Hepatocyte (in vitro differentiated cells): Measurements from ENCODE around the gene TCF4. TPM values are rescaled to one million over a fixed set of nuclear protein-coding genes. Genes with fewer than 3 reads are reported as not detected.

ENCODE experiments used
- DNase-seq: peaks from one replicate; pipeline ENCODE4 v3.0.0-alpha.2; 2016; ENCODE audit warnings: low spot score
- H2AFZ ChIP-seq: fragments of 200-600 bp; sonication (generic); 2 replicates; pipeline ENCODE4 v1.6.0; 2016; ENCODE audit warnings: antibody characterized with exemption, mild to moderate bottlenecking
- H3K27ac ChIP-seq: fragments of 200-600 bp; sonication (generic); 2 replicates; pipeline ENCODE4 v1.5.1; 2016; ENCODE audit warnings: mild to moderate bottlenecking
- H3K27me3 ChIP-seq: fragments of 200-600 bp; sonication (generic); 2 replicates; pipeline ENCODE4 v1.6.1; 2016
- H3K36me3 ChIP-seq: fragments of 200-600 bp; sonication (generic); replicated peaks from 2 replicates; pipeline ENCODE4 v1.5.1; 2016; ENCODE audit warnings: low read depth; ENCODE audit not compliant: insufficient read depth
- H3K4me1 ChIP-seq: fragments of 200-600 bp; sonication (generic); 2 replicates; pipeline ENCODE4 v1.5.1; 2016; ENCODE audit warnings: mild to moderate bottlenecking, moderate library complexity; ENCODE audit not compliant: insufficient read depth
- H3K4me2 ChIP-seq: fragments of 200-600 bp; sonication (generic); 2 replicates; pipeline ENCODE4 v1.6.0; 2016
- H3K4me3 ChIP-seq: fragments of 200-600 bp; sonication (generic); 2 replicates; pipeline ENCODE4 v1.5.1; 2016; ENCODE audit warnings: mild to moderate bottlenecking
- H3K79me2 ChIP-seq: fragments of 200-600 bp; sonication (generic); 2 replicates; pipeline ENCODE4 v1.6.0; 2017; ENCODE audit warnings: mild to moderate bottlenecking
- H3K9me2 ChIP-seq: fragments of 200-600 bp; sonication (generic); replicated peaks from 2 replicates; pipeline ENCODE4 v1.6.0; 2017; ENCODE audit warnings: mild to moderate bottlenecking; ENCODE audit not compliant: insufficient read depth
- H3K9me3 ChIP-seq: fragments of 200-600 bp; sonication (generic); 2 replicates; pipeline ENCODE4 v1.5.1; 2016; ENCODE audit warnings: low read depth, mild to moderate bottlenecking
- H4K20me1 ChIP-seq: fragments of 200-600 bp; sonication (generic); 2 replicates; pipeline ENCODE4 v1.6.0; 2016; ENCODE audit warnings: mild to moderate bottlenecking; ENCODE audit not compliant: insufficient read depth, poor library complexity, severe bottlenecking
- EZH2 ChIP-seq: fragments of 200-600 bp; sonication (generic); IDR thresholded peaks from 2 replicates; pipeline ENCODE4 v1.6.1; 2016; ENCODE audit warnings: antibody characterized with exemption, mild to moderate bottlenecking, borderline replicate concordance
- EZH2phosphoT487 ChIP-seq: fragments of 200-600 bp; sonication (generic); IDR thresholded peaks from one replicate; pipeline ENCODE4 v1.6.1; 2018; ENCODE audit warnings: antibody characterized with exemption, mild to moderate bottlenecking, low read depth, moderate library complexity; ENCODE audit not compliant: unreplicated experiment, severe bottlenecking
- whole genome bisulfite sequencing: methylation state at CpG from one replicate; pipeline ENCODE4 v1.1.6; 2016; ENCODE audit warnings: low lambda C conversion rate; ENCODE audit errors: missing lambda C conversion rate; 5-methylcytosine and 5-hydroxymethylcytosine counted together
- polyA plus RNA-seq: library from polyadenylated mRNA; unstranded; fragments of >200 nt; fragmentation: Nextera tagmentation; extraction: Ambion mirVana; gene quantifications from 2 replicates; pipeline ENCODE4 v1.2.1, GENCODE V29; 2016
- total RNA-seq: library from RNA; depleted of rRNA; stranded (reverse); fragments of >200 nt; gene quantifications from 2 replicates; pipeline ENCODE4 v1.2.3, GENCODE V29; 2014
- TF ChIP-seq, protein P1 (sequence below): fragments of 200-600 bp; sonication (generic); IDR thresholded peaks from 2 replicates; pipeline ENCODE4 v1.5.1; 2016; ENCODE audit warnings: antibody characterized with exemption, mild to moderate bottlenecking; ENCODE audit not compliant: poor library complexity

TCF4 gene
- total and polyA plus RNA-seq, 2 experiments from 2014 or later: 40.5 to 65.2 TPM

DNA sequence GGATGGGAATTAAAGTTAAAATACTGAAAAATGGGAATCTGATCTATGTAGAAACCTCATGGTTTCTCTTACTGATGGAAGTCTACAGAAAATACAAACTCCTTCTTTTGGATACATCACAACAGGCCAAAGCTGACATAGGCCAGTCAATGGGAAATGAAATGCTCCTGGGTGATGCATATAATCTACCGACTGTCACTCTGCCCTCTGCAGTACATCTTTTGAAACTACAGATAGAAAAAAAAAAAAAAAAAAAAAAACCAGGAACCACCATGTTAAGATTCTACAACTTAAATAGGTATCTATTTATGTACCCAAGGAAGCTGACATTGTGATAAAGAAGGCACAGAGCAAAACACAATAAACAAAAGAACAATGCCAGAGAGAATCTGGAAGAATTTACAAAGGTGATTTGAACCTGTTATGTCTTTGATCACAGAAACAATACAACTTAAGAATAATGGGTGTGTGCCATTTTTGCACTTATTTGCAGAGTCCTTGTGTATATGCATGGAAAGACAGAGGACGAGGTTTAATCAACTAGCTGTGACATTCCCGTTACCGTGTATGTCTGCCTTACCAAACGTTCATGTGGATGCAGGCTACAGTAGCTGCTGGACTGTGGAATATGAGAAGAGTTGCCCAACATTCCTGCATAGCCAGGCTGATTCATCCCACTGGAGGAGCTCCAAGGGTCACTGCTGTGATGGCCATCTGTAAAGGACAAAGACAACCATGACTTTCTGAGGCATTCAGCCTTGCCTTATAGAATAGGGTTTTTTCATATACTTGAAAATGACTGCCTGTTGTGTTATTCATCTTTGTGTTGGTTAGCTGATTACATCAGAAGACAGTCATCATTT lies 312.7 kb downstream of the TCF4 start:
- no peak for TF ChIP-seq EZH2
- TF ChIP-seq EZH2phosphoT487: no peak
- TF ChIP-seq, protein P1, sequence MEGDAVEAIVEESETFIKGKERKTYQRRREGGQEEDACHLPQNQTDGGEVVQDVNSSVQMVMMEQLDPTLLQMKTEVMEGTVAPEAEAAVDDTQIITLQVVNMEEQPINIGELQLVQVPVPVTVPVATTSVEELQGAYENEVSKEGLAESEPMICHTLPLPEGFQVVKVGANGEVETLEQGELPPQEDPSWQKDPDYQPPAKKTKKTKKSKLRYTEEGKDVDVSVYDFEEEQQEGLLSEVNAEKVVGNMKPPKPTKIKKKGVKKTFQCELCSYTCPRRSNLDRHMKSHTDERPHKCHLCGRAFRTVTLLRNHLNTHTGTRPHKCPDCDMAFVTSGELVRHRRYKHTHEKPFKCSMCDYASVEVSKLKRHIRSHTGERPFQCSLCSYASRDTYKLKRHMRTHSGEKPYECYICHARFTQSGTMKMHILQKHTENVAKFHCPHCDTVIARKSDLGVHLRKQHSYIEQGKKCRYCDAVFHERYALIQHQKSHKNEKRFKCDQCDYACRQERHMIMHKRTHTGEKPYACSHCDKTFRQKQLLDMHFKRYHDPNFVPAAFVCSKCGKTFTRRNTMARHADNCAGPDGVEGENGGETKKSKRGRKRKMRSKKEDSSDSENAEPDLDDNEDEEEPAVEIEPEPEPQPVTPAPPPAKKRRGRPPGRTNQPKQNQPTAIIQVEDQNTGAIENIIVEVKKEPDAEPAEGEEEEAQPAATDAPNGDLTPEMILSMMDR: no peak
- Histone ChIP-seq H3K9me2 (no peaks in the 10 kb centered on the region), H3K4me2 (no peak overlapping the region), H3K27me3 (no peaks in the 10 kb centered on the region), H3K4me1 (no peaks in the 10 kb centered on the region), H3K79me2 (peaks cover 5% of the 10 kb centered on the region), H3K4me3 (no peak overlapping the region), H3K9me3 (no peaks in the 10 kb centered on the region), H4K20me1 (no peaks in the 10 kb centered on the region), H2AFZ (no peak overlapping the region), H3K36me3 (no peaks in the 10 kb centered on the region), H3K27ac (no peak overlapping the region)
- WGBS: 74% methylated on average over 5 of the region's 5 CpGs
- no peak for DNase-seq

DNA sequence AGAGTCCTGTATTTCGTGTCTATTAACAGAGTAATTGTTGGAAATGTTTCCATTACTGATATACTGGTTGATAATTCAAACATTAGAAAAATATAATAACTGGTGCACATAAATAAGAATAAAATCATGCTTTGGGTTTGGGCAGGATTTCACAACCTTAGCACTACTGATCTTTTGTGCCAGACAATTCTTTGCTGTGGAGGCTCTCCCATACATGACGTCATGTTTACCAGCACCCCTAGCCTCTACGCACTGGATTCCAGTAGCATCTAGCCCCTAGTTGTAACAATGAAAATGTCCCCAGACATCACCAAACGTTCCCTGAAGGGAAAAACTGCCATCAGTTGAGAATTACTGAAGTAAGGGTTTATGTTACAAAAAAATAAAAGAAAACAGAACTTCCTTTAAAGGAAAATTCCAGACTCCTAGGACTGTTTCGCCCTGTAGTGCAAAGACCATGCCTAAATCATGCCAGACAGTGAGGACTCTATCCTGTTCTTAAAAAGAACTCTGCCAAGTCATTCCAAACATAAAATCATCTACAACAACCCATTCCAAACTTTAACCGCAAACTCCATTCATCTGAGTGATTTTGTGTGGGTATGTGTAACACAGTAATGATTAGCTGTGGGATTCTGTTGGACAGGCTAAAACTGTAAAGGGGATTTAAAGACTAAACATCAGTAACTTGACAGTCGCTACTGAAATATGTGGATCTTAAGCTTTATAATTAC lies 315.3 kb downstream of the TCF4 start:
- no peaks in the 10 kb centered on the region for H3K36me3 ChIP-seq
- no peaks in the 10 kb centered on the region for H3K9me2 ChIP-seq
- H4K20me1 ChIP-seq: no peaks in the 10 kb centered on the region
- no peak for DNase-seq
- no peak overlapping the region for H3K4me3 ChIP-seq
- no peaks in the 10 kb centered on the region for H3K27me3 ChIP-seq
- WGBS: 75% methylated on average over 7 of the region's 7 CpGs
- no peak overlapping the region for H2AFZ ChIP-seq
- no peak overlapping the region for H3K27ac ChIP-seq
- H3K4me1 ChIP-seq: no peaks in the 10 kb centered on the region
- H3K4me2 ChIP-seq: no peak overlapping the region
- H3K9me3 ChIP-seq: no peaks in the 10 kb centered on the region
- H3K79me2 ChIP-seq: no peaks in the 10 kb centered on the region
- TF ChIP-seq EZH2 (no peak), EZH2phosphoT487 (no peak)
- TF ChIP-seq, protein P1: no peak

DNA sequence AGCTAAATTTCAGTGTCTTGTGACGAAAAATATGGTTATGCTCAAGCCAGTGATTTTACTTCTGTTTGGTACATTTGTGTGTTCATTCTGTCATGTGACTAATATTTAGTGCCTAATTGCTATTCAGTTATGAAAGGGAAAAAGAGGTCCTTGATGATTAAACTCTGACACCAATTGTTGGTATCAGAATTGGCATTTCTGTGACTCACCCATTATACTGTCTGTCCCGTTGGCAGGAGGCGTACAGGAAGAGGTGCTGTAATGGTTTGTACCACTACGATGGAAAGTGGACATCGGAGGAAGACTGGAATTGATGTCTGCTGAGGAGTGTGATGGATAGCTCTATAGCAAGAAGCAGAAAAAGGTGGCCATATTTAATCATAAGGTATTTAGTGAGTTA lies 318.4 kb downstream of the TCF4 start:
- TF ChIP-seq, protein P1: no peak
- TF ChIP-seq EZH2phosphoT487 (no peak), EZH2 (no peak)
- no peaks in the 10 kb centered on the region for H3K9me3 ChIP-seq
- H3K36me3 ChIP-seq: no peaks in the 10 kb centered on the region
- no peak for DNase-seq
- H3K9me2 ChIP-seq: no peaks in the 10 kb centered on the region
- H3K4me2 ChIP-seq: no peak overlapping the region
- H3K79me2 ChIP-seq: no peaks in the 10 kb centered on the region
- no peak overlapping the region for H3K27ac ChIP-seq
- no peak overlapping the region for H2AFZ ChIP-seq
- no peaks in the 10 kb centered on the region for H3K4me1 ChIP-seq
- 98% methylated on average over 5 of the region's 5 CpGs for WGBS
- no peak overlapping the region for H3K4me3 ChIP-seq
- H4K20me1 ChIP-seq: no peaks in the 10 kb centered on the region
- no peaks in the 10 kb centered on the region for H3K27me3 ChIP-seq
